Inflammatory macrophage treated with lipopolysaccharide for 4 hours (primary cell): ENCODE measurements around the gene OGFOD1.
"Not testable (repeated sequence)": the region's sequence is repeated elsewhere in the genome, so short reads cannot be mapped to it uniquely, and the experiment has no call there.

ENCODE experiments used
- DNase-seq: peaks from one replicate; pipeline ENCODE4 v3.0.0-alpha.2; 2020

Gene OGFOD1

DNA sequence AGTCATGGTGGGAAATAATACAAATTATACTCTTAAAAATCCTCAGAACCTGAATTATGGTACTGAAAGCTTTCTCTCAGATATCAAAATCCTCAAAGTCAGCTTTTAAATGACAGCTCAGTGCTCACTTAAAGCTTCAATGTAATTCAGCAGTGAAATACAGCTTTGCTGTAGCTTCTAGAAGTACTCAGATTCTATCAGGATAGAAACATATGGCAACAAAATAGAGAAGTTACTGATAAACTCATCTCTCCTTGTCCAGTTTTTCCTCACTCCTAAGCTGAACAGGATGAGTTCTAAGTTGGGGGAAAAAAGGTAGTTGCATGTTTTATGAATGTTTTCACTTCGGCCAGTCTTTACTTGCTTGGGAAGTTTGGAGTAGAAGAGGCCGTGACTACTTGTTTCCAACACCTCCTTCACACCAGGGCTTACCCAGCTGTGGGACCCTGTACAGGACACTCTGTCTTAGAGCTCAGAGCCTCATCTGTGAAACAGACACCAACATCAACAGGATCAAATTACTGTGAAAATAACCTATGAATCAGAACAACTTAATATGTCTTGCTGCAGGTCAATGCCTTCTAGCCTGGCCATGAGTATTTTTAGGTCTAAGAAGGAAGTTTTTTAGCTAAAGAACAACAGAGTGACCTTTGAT is 30.2 kb downstream of the OGFOD1 start:
- DNase-seq: no peak

DNA sequence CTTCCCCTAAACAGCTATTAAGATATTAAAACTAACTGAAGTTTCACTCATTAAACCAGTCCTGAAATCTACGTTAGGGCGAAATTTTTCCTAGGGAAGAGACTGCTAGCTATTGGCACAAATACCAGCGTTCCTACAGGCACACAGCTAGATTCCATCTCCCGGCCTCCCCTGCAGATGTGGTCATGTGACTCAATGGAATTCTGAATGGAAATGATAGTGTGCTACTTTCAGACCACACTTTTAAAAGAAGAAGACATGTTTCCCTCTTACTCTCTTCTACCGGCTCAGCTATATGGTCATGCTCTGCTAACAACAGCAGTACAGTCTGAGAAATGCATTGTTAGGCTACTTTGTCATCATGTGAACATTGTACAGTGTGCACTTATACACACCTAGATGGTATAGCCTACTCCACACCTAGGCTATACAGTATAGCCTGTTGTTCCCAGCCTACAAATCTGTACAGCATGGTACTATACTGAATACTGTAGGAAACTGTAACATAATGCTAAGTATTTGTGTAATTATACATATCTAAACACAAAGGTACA is 31.4 kb downstream of the OGFOD1 start:
- no peak for DNase-seq

DNA sequence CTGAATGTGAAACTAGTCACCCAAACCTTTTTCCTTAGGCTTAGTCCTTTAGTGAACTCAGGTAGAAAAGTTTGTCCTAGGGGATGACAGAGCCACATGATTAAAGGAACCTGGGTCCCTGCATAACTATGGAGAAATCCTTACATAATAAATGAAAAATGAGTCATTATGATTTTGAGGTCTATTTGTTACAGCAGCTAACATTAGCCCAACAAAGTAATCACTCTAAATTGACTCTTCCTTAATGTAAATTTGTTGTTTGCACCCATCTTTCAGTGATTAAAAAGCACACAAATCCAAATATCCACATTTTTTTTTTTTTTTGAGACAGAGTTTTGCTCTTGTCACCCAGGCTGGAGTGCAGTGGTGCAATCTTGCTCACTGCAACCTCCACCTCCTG is 32.0 kb downstream of the OGFOD1 start:
- no peak for DNase-seq

DNA sequence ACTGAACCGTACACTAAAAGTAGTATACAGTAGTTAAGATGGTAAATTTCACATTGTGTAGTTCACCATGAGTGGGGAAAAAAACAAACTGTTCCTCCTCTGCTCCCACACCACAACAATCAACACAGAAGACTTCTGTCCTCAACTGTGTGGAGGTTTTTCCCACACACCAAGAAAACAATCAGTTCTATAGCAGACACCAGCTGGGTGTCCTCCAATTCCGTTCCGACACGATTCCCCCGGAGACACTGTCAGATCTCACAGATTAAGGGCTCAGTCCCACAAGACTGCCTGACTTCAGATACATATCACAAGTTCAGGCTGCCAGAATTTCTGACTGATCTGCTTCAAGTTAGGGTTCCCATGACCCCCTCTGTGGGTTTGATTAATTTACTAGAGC is 36.7 kb downstream of the OGFOD1 start:
- DNase-seq: no peak

DNA sequence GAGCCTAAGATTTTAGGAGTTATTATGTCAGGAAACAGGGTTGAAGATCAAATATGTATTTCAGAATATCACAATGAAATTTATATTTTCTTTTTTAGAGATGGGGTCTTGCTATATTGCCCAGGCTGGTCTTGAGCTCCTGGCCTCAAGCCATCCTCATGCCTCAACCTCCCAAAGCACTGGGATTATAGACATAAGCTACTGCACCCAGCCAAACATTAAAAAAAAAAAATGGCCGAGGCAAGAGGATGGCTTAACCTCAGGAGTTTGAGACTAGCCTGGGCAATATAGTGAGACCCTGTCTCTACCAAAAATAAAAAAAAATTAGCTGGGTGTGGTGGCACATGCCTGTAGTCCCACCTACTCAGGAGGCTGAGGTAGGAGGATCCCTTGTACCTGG is 37.5 kb downstream of the OGFOD1 start:
- DNase-seq: not testable (repeated sequence)

DNA sequence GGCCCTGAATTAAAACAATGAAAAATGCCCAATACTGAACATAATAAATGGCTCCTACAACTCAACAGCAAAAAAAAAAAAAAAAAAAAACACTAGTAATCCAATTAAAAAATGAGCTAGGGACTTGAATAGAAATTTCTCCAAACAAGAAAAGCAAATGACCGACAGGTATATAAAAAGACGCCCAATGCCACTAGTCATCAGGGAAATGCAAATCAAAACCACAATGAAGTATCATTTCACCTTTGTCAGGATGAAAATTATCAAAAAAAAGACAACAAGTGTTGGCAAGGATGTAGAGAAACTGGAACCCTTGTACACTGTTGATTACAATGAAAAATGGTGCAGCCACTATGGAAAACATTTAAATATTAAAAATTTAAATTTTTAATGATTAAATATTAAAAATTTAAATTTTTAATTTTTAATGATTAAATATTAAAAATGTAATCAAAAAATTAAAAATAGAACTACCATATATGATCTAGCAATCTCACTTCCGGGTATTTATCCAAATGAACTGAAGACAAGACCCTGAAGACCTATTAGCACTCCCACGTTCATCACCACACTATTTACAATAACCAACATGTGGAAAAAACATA is 40.4 kb downstream of the OGFOD1 start:
- DNase-seq: no peak

DNA sequence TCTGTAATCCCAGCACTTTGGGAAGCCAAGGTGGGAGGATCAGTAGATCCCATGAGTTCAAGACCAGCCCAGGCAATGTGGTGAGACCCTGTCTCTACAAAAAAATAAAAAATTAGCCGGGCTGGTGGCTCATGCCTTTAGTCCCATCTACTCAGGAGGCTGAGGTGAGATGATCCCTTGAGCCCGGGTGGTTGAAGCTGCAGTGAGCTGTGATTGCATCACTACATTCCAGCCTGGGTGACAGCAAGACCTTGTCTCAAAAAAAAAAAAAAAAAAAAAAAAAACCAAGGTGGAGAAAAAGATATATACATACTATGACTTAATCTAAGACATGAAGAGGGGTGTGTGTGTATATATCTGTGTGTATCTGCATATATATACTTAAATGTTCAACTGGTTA is 41.8 kb downstream of the OGFOD1 start:
- no peak for DNase-seq

DNA sequence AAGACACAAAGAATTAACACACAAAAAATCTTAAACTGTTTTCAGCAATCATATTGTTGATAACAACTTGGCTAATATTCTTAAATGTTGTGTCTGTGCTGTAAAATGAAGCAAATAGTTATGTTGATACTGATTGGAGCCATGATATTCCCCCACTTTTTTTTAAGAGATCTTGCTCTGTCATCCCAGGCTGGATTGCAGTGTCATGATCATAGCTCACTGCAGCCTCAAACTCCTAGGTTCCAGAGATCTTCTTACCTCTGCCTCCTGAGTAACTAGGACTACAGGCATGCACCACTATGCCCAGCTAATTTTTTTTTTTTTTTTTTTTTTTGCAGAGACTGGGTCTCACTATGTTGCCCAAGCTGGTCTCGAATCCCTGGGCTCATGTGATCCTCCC is 42.5 kb downstream of the OGFOD1 start:
- no peak for DNase-seq

DNA sequence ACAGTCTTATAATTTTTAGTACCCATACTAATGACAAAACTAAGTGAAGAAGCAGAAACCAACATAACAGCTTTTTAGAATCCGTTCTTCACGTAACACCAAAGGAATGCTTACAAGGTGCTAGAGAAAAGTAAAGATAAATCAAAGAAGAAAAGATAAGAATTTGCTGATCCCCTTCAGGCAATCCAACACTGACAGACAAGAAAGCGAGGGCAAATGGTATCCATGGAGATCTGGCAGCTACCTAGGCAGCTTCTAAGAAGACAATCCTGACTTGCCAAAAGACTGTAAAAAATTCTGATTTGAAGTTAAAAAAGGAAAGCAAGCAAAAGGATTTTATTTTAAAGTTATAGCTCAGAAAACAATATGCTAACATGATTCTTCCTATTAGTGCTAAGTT is 53.8 kb downstream of the OGFOD1 start:
- DNase-seq: no peak

DNA sequence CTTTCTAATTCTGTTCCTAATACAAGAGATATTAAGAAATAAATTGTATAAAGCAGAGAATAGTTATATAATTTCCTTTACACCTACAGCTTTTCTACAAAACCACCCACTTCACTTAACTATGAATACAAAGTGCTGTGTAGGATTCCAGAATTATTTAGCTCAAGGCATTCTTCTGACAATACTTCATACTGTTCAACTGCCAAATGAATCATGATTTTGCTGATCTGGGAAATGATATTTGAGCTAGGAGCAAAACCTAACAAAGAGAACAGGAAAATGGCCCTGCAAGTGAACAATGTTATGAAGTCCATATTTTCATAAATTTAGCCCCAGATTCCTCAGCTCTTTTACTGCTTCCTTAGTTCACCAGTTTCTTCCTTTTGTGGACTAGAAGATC is 55.6 kb downstream of the OGFOD1 start:
- no peak for DNase-seq

DNA sequence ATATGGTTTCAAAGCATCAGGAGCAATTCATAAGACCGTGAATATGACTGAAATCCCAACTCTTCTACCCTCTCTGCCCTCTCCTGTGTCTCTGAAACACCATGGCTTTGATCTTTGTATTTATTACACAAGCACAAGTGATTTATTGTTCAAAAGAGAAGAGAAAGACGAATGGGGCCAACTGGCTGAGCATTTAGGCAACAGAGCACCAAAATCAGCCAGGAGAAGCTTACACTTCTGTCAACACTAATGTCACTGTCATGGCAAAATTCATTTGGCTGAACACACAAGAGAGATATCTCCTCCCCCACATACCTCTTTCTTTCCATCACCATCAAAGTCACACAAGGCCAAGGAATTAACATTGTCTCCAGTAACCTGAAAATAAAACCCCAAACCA is 59.2 kb downstream of the OGFOD1 start:
- DNase-seq: no peak

DNA sequence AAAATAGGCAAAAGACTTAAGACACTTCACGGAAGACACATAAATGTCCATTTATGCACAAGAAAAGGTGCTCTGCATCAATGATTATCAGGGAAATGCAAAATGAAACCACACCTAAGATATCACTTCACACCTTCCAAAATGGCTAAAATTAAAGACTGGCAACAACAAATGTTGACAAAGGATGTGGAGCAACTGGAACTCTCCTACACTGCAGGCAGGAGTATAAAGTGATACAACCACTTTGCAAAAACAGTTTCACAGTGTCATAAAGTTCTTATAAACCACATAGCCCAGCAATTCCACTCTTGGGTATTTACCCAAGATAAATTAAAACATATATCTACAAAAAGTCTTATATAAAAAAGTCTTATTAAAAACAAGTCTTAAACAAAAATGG is 60.7 kb downstream of the OGFOD1 start:
- DNase-seq: no peak

DNA sequence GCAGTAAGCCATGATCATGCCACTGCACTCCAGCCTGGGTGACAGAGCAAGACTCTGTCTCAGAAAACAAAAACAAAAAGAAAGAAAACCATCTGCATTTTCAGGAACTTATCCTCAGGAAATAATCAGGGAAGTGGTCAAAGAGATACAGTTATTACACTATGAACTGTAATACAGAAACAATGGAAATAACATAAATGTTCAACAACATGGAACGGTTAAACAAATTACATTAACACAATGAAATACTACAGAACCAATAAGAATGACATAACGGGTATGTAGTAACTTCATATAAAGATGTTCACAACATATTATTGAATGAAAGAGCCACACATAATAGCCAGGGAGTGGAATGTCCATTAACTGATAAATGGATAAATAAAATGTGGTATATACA is 61.7 kb downstream of the OGFOD1 start:
- peak; percentile 69 for DNase-seq

DNA sequence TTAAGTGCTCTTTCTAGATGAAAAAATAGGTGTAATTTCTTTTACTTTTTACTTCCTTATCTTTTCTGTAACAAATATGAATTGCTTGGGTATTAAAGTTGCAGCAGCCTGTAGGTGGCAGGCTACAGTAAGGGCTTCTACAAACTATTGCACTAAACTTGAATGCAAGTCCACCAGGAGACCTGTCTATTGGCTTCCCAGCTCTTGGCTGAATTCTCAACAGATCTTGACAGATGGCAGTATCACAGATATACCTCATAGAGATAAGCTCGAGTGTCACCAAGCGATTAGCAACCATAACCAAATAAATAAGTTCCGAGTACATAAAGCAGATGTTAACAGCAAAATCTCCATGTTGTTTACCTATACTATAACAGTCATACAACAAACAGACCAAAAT is 62.6 kb downstream of the OGFOD1 start:
- DNase-seq: peak; percentile 66

DNA sequence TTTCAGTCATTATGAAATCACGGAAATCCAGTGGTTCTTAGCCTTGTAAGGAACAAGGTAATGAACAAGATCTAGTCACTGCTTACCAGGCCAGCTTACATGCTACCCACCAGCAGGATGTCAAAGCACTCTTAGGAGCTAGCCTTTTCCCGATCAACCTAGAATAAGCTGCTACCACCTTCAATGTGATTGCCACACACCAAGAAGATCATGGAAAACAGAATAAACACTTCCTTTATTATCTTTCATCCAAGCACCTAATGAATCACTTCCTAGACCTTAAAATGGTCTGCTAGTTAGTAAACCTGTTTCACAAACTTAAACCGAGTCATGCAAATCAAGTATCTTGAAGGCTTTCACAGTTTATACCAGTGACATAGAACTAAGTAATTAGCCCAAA is 63.5 kb downstream of the OGFOD1 start:
- peak; percentile 20 for DNase-seq

DNA sequence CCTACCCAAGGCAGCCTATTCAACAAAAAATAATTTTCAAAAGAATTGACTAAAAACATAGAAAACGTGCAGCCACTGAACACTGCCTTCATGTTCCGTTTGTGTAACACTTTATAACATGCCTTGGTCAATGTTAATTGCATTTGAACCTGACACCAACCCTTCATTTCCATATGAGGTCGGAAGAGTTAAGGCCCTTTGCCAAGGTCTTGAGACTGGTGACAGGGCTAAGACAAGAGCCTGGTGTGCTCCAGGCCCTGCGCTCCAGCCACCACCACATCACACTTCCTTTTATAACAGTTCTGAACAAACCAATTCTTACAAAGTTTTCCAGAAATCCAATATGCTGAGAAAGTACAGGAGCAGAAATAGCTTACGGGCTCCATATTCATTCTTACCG is 64.3 kb downstream of the OGFOD1 start:
- no peak for DNase-seq

DNA sequence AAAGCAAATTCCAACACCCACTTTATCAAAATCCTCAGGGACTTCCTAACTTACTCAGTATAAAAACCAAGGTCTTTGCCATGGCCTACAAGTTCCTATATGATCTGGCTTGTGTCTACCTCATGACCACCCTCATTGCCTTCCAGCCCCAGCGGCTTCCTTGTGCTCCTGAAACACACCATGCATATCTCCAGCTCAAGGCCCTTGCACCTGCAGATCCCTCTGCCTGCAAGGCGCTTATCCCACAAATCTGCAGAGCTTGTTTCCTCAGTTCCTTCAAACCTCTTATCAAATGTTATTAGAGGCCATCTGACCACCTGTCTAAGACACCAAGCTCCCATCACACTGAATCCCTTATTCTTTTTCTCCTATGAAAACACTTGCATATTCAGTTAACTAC is 65.9 kb downstream of the OGFOD1 start:
- DNase-seq: no peak

DNA sequence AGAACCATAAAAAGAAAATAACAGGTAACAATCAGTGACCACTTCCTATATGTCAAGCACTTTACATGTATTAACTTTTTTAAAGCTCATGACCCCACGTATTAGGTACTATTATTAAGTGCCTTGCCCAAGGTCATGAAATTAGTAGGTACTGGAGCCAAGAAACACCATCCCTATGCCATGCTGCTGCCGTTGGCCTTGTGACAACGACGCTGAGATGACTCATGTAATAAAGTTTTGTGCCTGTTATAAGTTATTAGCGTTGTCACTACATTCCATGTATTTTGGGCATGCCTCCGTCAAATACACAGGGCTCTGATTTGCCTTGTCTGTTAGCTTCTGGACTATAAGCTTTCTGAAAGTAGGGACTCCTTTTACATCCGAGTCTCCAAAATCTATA is 67.1 kb downstream of the OGFOD1 start:
- no peak for DNase-seq

DNA sequence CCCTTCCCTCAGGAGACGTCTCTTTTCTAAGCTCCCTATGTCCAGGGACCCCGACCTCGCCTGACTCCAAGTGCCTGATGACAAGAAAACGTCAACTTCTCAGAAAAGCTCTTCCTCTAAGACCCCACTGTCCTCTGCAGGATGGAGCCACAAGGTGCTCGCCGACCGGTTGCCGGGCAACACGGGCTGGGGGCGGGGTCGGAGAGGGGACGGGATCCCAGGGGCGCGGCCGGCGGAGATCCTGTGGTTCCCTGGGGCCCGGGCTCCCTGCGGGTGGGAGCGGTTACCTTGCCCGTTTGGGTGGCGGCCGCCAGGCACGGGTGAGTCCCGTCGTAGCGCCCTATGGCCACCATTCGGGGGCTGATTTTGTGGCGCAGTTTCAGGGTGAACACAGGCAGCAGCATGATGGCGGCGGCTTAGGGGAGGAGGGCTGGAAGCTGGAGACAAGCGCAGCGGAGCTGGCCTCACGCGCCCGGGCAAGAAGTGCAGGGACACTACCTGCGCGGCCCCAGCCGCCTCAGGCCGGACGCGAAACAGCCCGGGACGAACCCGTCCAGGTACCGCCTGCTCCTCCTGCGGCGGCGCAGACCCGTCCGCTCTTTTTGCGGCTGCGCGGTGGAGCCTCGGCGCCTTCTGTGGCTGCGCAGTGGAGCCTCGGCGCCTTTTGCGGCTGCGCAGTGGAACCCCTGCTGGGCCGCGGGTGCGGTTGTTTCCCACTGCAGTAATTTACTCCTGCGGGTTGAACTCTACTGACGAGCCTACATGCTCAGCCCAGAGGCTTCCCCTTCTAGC is 68.3 kb downstream of the OGFOD1 start, which contains the start of gene BBS2:
BBS2 (minus strand) TSS at position 566 of the 792 bp plus-strand sequence; CDS start at position 404, 162 bp downstream.
- peak; percentile 91 for DNase-seq

DNA sequence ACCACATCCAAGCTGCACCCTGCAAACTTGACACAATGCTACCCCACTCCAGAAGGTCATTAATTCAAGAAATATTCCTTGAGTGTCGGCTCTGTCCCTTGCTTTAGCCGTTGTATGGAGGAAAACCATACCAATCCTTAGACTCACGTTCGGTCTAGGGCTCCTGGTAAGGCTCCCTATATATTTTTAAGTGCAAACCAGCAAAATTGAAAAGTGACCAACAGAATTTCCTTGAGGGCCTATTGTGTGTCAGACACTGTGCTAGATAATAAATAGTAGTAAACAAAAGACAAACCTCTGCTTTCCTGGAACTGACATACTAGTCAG is 68.9 kb downstream of the OGFOD1 start:
- DNase-seq: no peak

DNA sequence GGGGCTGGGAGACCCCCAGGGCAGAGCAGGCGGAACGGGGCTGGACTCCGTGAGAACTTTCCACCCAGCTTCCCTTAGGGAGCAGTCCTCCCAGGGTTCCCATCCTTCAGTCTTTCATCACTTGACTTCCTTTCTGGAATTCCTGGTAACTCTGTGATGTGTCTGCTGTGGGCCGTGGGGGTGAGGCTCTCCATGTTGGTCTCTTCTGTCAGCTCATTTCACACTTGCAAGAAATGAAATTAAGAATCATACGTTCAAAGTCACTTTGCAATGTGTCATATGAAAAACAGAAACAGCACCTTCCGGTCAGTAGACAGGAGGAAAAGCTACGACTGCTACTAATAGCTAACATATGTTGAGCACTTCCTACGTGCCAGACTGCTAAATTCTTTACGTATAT is 73.9 kb downstream of the OGFOD1 start:
- no peak for DNase-seq
